ENCODE data around the gene PC. TPM values are rescaled to one million over a fixed set of nuclear protein-coding genes. Genes with fewer than 3 reads are reported as not detected.
A peak's percentile ranks its signal among the peaks of the same experiment; 100 is the strongest.

The PC gene
- polyA plus RNA-seq, 1 donor (not counting 4 experiments of a cell fraction or from before 2014, with no cell fraction given), result 13.3 TPM

DNA sequence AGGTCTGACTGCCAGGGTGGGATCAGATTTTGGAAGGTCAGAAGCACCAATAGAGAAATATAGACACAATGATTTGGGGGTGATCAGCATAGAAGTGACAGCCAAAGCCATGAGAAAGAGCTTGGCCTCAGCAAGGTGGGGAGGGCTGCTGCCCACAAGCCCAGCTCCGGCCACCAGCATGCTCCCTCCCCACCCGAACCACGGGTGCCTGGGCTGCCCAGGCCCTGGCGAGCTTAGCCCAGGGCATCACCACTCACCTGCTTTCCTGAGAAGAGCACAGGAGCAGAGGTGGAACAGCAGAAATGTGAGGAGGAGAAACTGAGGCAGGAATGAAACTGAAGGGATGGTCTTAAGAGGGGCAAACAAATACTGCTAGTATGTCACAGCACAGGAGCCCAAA is 52.6 kb downstream of the PC start:
- Histone ChIP-seq H3K9me3 (ENCODE audit: control insufficient read depth, low read depth, low read length) (no peaks in the 10 kb centered on the region), H3K36me3 (ENCODE audit: control insufficient read depth in 2 of 2, extremely low read depth in 1 of 2, insufficient read depth in 2 of 2, low read length in 2 of 2) (peaks cover 8 to 10% of the 10 kb centered on the region in 2 experiments), H3K27me3 (ENCODE audit: control insufficient read depth, extremely low read depth, insufficient read depth, low read length) (no peaks in the 10 kb centered on the region), H3K4me2 (ENCODE audit: control insufficient read depth, extremely low read depth, insufficient read depth, low read depth, low read length) (peak overlapping the region; percentile 91), H3K4me3 (ENCODE audit: control insufficient read depth in 2 of 3, extremely low read depth in 1 of 3, insufficient read depth in 2 of 3, low read depth in 1 of 3, low read length in 3 of 3) (peak overlapping the region; percentile 60 to 71 (median 70)), H3K27ac (ENCODE audit: control insufficient read depth, insufficient read depth, low read length) (peak overlapping the region; percentile 91), H3K9me1 (ENCODE audit: control insufficient read depth, extremely low read depth, insufficient read depth, low read length) (peaks cover 2% of the 10 kb centered on the region), H3K4me1 (ENCODE audit: control insufficient read depth, extremely low read depth, insufficient read depth, low read length) (peaks cover 31% of the 10 kb centered on the region), H4K20me1 (ENCODE audit: control insufficient read depth, extremely low read depth, insufficient read depth, low read length) (no peaks in the 10 kb centered on the region), H3K9ac (ENCODE audit: control insufficient read depth, extremely low read depth, insufficient read depth, low read length) (peak overlapping the region; percentile 81), H3K79me2 (ENCODE audit: control insufficient read depth, insufficient read depth, low read length) (peaks cover 31% of the 10 kb centered on the region), H2AFZ (ENCODE audit: control insufficient read depth, low read length) (no peak overlapping the region)
- dilution Hi-C loops (cut with MboI; ENCODE audit: extremely low pct_ligation_motif_present, low sequenced_read_pairs), result no loop called here
- FAIRE-seq (no peak), DNase-seq (ENCODE audit: low read depth, low spot score) (no peak)
- TF ChIP-seq EZH2 (IDR thresholded peaks at IDR 0.05; ENCODE audit: low read length) (no peak), CTCF (optimal IDR thresholded peaks at IDR 0.05 in 1 of 3, IDR thresholded peaks at IDR 0.05 in 1 of 3, conservative IDR thresholded peaks at IDR 0.05 in 1 of 3; ENCODE audit: extremely low read depth in 1 of 3, insufficient read depth in 2 of 3, low read length in 3 of 3) (no peak)

DNA sequence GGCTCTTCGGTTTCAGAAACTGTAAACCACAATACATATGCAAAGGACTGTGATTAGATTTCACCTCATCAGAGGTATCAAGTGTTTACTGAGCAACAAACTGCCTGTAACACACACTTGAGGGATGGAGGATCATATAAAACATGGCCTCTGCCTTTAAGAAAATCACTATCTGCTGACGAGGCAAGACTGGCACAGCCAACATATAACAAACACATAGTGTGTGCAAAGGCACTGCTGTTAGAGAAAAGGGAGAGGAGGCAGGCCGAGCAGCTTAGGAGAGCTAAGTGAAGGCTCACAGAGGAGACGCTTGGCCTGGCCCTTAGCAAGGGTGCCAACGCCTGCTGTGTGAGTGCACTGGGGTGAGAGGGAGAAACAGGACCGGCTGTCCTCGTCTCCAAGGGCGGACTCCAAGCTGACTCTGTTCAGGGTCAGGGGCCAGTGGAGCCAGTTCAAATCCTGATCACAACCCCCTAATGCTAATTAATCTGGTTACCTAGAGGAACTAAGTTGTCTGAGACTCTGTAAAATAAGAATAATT is 53.1 kb downstream of the PC start:
- DNase-seq (ENCODE audit: low read depth, low spot score), result no peak

More for the DNA sequence above, 53.1 kb downstream of the PC start:
- TF ChIP-seq CTCF (optimal IDR thresholded peaks at IDR 0.05 in 1 of 3, IDR thresholded peaks at IDR 0.05 in 1 of 3, conservative IDR thresholded peaks at IDR 0.05 in 1 of 3; ENCODE audit: extremely low read depth in 1 of 3, insufficient read depth in 2 of 3, low read length in 3 of 3) (no peak), EZH2 (IDR thresholded peaks at IDR 0.05; ENCODE audit: low read length) (no peak)
- Histone ChIP-seq H3K27ac (ENCODE audit: control insufficient read depth, insufficient read depth, low read length) (peak overlapping the region; percentile 91), H3K4me1 (ENCODE audit: control insufficient read depth, extremely low read depth, insufficient read depth, low read length) (peaks cover 31% of the 10 kb centered on the region), H3K36me3 (ENCODE audit: control insufficient read depth in 2 of 2, extremely low read depth in 1 of 2, insufficient read depth in 2 of 2, low read length in 2 of 2) (peaks cover 8 to 10% of the 10 kb centered on the region in 2 experiments), H3K4me3 (ENCODE audit: control insufficient read depth in 2 of 3, extremely low read depth in 1 of 3, insufficient read depth in 2 of 3, low read depth in 1 of 3, low read length in 3 of 3) (peak overlapping the region; percentile 60 to 71 (median 70)), H3K79me2 (ENCODE audit: control insufficient read depth, insufficient read depth, low read length) (peaks cover 31% of the 10 kb centered on the region), H3K9ac (ENCODE audit: control insufficient read depth, extremely low read depth, insufficient read depth, low read length) (peak overlapping the region; percentile 81), H2AFZ (ENCODE audit: control insufficient read depth, low read length) (peak overlapping the region; percentile 25), H4K20me1 (ENCODE audit: control insufficient read depth, extremely low read depth, insufficient read depth, low read length) (no peaks in the 10 kb centered on the region), H3K4me2 (ENCODE audit: control insufficient read depth, extremely low read depth, insufficient read depth, low read depth, low read length) (peak overlapping the region; percentile 91), H3K9me1 (ENCODE audit: control insufficient read depth, extremely low read depth, insufficient read depth, low read length) (peaks cover 2% of the 10 kb centered on the region), H3K27me3 (ENCODE audit: control insufficient read depth, extremely low read depth, insufficient read depth, low read length) (no peaks in the 10 kb centered on the region), H3K9me3 (ENCODE audit: control insufficient read depth, low read depth, low read length) (no peaks in the 10 kb centered on the region)
- FAIRE-seq, result peak; percentile 39
- dilution Hi-C loops (cut with MboI; ENCODE audit: extremely low pct_ligation_motif_present, low sequenced_read_pairs), result no loop called here
